Measurements from ENCODE around the gene ARFRP1. TPM values are rescaled to one million over a fixed set of nuclear protein-coding genes. Genes with fewer than 3 reads are reported as not detected.

Gene ARFRP1
- total and polyA plus RNA-seq, 2 of the 13 experiments (the other 11 are each of a cell fraction or from before 2014, with no cell fraction given): 32.0 to 51.1 TPM

DNA sequence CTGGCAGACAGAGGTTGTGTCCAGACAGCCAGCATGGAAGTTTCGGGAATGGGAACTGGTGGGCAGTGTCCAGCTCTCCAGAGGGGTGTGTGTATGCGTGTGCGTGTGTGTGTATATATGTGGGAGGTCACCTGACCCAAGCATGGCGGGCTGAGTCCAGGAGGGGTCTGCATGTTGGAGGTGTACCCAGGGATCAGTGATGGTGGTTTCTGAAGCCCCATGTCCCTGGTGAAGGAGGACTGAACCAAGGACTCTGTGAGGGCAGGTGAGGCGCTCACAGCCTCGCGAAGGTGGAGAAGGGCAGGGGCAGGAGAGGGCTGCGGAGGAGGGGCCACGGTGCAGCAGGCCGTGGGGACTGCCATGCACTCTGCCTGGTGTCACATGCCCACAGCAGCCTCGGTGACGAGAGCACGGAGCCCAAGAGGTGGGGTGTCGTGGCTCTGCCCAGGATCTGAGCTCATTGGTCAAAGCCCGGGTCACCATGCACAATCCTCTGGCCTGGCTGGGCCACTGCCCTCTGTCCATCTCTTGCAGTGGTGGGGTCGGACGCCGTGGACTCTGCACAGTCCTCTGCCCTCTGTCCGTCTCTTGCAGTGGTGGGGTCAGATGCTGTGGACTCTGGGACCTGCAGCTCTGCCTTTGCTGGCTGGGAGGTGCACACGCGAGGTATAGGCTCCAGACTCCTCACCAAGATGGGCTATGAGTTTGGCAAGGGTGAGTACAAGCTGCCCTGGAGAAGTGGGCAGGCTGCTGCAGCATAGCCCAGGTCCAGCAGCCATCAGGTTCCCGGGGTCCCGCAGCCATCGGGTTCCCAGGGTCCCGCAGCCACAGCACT lies 26.6 kb upstream of the ARFRP1 start (continued):
- TF ChIP-seq ZNF609 (CRISPR knock-in tag; IDR thresholded peaks at IDR 0.05; ENCODE audit: borderline replicate concordance) (no peak), NAIF1 (CRISPR knock-in tag; IDR thresholded peaks at IDR 0.05; ENCODE audit: borderline replicate concordance) (no peak), KMT2A (CRISPR knock-in tag; IDR thresholded peaks at IDR 0.05) (no peak), RARA (CRISPR knock-in tag; IDR thresholded peaks at IDR 0.05) (peak; percentile 45; the same call in 1 of the 2 replicates), ZBTB46 (CRISPR knock-in tag; IDR thresholded peaks at IDR 0.05; ENCODE audit: borderline replicate concordance) (no peak), HOXA5 (CRISPR knock-in tag; IDR thresholded peaks at IDR 0.05) (no peak), ARNTL (CRISPR knock-in tag; IDR thresholded peaks at IDR 0.05) (0 out of 2 replicates have a peak, but pooled peaks have one; percentile 39), FLYWCH1 (CRISPR knock-in tag; IDR thresholded peaks at IDR 0.05) (0 out of 2 replicates have a peak, but pooled peaks have one; percentile 56), ZNF264 (CRISPR knock-in tag; IDR thresholded peaks at IDR 0.05) (no peak), HBP1 (CRISPR knock-in tag; IDR thresholded peaks at IDR 0.05; ENCODE audit: low read depth) (0 out of 2 replicates have a peak, but pooled peaks have one; percentile 43), RXRB (CRISPR knock-in tag; IDR thresholded peaks at IDR 0.05; ENCODE audit: borderline replicate concordance) (no peak), ZMYM2 (CRISPR knock-in tag; IDR thresholded peaks at IDR 0.05) (peak; percentile 96), ZNF160 (CRISPR knock-in tag; IDR thresholded peaks at IDR 0.05) (0 out of 2 replicates have a peak, but pooled peaks have one; percentile 9), HNF4A (CRISPR knock-in tag; IDR thresholded peaks at IDR 0.05) (peak; percentile 97), MAFF (IDR thresholded peaks at IDR 0.05; ENCODE audit: low read depth, low read length) (no peak; the same call in 1 of the 2 replicates)
- TF ChIP-seq, protein P1, sequence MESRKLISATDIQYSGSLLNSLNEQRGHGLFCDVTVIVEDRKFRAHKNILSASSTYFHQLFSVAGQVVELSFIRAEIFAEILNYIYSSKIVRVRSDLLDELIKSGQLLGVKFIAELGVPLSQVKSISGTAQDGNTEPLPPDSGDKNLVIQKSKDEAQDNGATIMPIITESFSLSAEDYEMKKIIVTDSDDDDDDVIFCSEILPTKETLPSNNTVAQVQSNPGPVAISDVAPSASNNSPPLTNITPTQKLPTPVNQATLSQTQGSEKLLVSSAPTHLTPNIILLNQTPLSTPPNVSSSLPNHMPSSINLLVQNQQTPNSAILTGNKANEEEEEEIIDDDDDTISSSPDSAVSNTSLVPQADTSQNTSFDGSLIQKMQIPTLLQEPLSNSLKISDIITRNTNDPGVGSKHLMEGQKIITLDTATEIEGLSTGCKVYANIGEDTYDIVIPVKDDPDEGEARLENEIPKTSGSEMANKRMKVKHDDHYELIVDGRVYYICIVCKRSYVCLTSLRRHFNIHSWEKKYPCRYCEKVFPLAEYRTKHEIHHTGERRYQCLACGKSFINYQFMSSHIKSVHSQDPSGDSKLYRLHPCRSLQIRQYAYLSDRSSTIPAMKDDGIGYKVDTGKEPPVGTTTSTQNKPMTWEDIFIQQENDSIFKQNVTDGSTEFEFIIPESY (CRISPR knock-in tag; IDR thresholded peaks at IDR 0.05): peak; percentile 82
